Endothelial cell of umbilical vein (primary cell): Measurements from ENCODE around the gene GSTP1. TPM values are rescaled to one million over a fixed set of nuclear protein-coding genes. Genes with fewer than 3 reads are reported as not detected.

Experiments
- BruUV-seq: library from RNA; stranded (reverse); fragments of 400-500 nt; replicated peaks from 2 replicates; lab custom pipeline; 2021; lab: Mats Ljungman, UMichigan
- CTCF ChIA-PET: fragments of 300-600, 350-600 bp; sonication (Branson Sonifier 250); formaldehyde crosslinking; loops from one replicate; lab custom pipeline; 2021; ENCODE audit warnings: antibody characterized with exemption, inconsistent platforms; lab: Charles Lee
- POLR2A ChIA-PET: fragments of 300-600, 350-600 bp; sonication (Branson Sonifier 250); formaldehyde crosslinking; loops from one replicate; lab custom pipeline; 2021; ENCODE audit warnings: antibody characterized with exemption, inconsistent platforms; lab: Charles Lee
- DNase-seq: peaks from one replicate; pipeline ENCODE4 v3.0.0-alpha.2; 2011; ENCODE audit warnings: low read depth, low spot score
- FAIRE-seq: peaks from 2 replicates; lab custom pipeline; 2011; peaks lifted over from hg19 to GRCh38; lab: Jason Lieb, UNC
- H2AFZ ChIP-seq: 2 replicates; pipeline ENCODE4 v1.6.0; 2012; ENCODE audit warnings: low read depth, low read length, control low read depth, inconsistent platforms
- H3K27ac ChIP-seq: 2 replicates; pipeline ENCODE4 v1.5.1; 2011; ENCODE audit warnings: low read depth, mild to moderate bottlenecking, control low read depth, low read length, moderate library complexity; ENCODE audit not compliant: insufficient read depth
- H3K27me3 ChIP-seq, 2 experiments: 2 replicates each; pipeline versions ENCODE4 v1.6.0 to v1.6.1; 2011; ENCODE audit warnings: low read length in 2 of 2, mixed read lengths in 1 of 2; ENCODE audit not compliant: control insufficient read depth in 2 of 2, insufficient read depth in 2 of 2
- H3K36me3 ChIP-seq, 2 experiments: 2 replicates in 1 of 2; 3 replicates in 1 of 2; pipeline ENCODE4 v1.5.1; 2011; ENCODE audit warnings: low read length in 2 of 2, mild to moderate bottlenecking in 1 of 2, moderate library complexity in 1 of 2; ENCODE audit not compliant: control insufficient read depth in 2 of 2, insufficient read depth in 2 of 2; ENCODE audit errors: extremely low read depth in 1 of 2
- H3K4me1 ChIP-seq: 3 replicates; pipeline ENCODE4 v1.5.1; 2011; ENCODE audit warnings: mild to moderate bottlenecking, low read length; ENCODE audit not compliant: control insufficient read depth, insufficient read depth; ENCODE audit errors: extremely low read depth
- H3K4me2 ChIP-seq: 2 replicates; pipeline ENCODE4 v1.6.1; 2011; ENCODE audit warnings: low read length, control low read depth, mixed read lengths; ENCODE audit not compliant: insufficient read depth
- H3K4me3 ChIP-seq, 3 experiments: fragments of 200-600 bp in 1 of 3; sonication (generic), shearing (Covaris generic) in 1 of 3; replicated peaks in 1 of 3; 2 replicates each; pipeline ENCODE4 v1.5.1; 2011 to 2016; ENCODE audit warnings: control low read depth in 3 of 3, low read length in 3 of 3, mild to moderate bottlenecking in 2 of 3, inconsistent platforms in 1 of 3, low read depth in 1 of 3, moderate library complexity in 1 of 3; ENCODE audit not compliant: insufficient read depth in 1 of 3
- H3K79me2 ChIP-seq: 2 replicates; pipeline ENCODE4 v1.6.0; 2012; ENCODE audit warnings: low read length, inconsistent platforms; ENCODE audit not compliant: control insufficient read depth, insufficient read depth
- H3K9ac ChIP-seq: replicated peaks from 2 replicates; pipeline ENCODE3; 2011; ENCODE audit warnings: low read length, control low read depth; ENCODE audit not compliant: insufficient read depth; ENCODE audit errors: extremely low read depth
- H3K9me1 ChIP-seq: replicated peaks from 3 replicates; pipeline ENCODE4 v1.6.0; 2011; ENCODE audit warnings: mild to moderate bottlenecking, low read length; ENCODE audit not compliant: control insufficient read depth, insufficient read depth; ENCODE audit errors: extremely low read depth
- H3K9me3 ChIP-seq: replicated peaks from 2 replicates; pipeline ENCODE4 v1.5.1; 2012; ENCODE audit warnings: low read length, inconsistent platforms; ENCODE audit not compliant: control insufficient read depth, insufficient read depth
- H4K20me1 ChIP-seq: replicated peaks from 2 replicates; pipeline ENCODE3; 2011; ENCODE audit warnings: mild to moderate bottlenecking, low read length; ENCODE audit not compliant: control insufficient read depth, insufficient read depth; ENCODE audit errors: extremely low read depth
- CTCF ChIP-seq, 2 donors: IDR thresholded peaks; 1 replicate in 1 of 2; 2 replicates in 1 of 2; pipeline ENCODE4 v1.5.1; 2011; ENCODE audit warnings: low read length in 2 of 2, mild to moderate bottlenecking in 2 of 2, moderate library complexity in 2 of 2, control low read depth in 1 of 2, inconsistent platforms in 1 of 2, low read depth in 1 of 2; ENCODE audit not compliant: insufficient read depth in 1 of 2; ENCODE audit errors: extremely low read depth in 1 of 2
- FOS ChIP-seq: IDR thresholded peaks from 2 replicates; pipeline ENCODE4 v1.6.1; 2011; ENCODE audit warnings: mild to moderate bottlenecking, low read length, moderate library complexity, borderline replicate concordance; ENCODE audit not compliant: insufficient read depth
- GATA2 ChIP-seq: IDR thresholded peaks from 2 replicates; pipeline ENCODE4 v1.7.0; 2011; ENCODE audit warnings: low read depth, mild to moderate bottlenecking, moderate library complexity, mixed read lengths, low read length; ENCODE audit not compliant: insufficient read length, insufficient read depth
- JUN ChIP-seq: IDR thresholded peaks from 2 replicates; pipeline ENCODE4 v1.6.1; 2011; ENCODE audit warnings: borderline replicate concordance, low read depth; ENCODE audit not compliant: insufficient read length, insufficient read depth
- MAX ChIP-seq: IDR thresholded peaks from 2 replicates; pipeline ENCODE4 v1.6.1; 2011; ENCODE audit not compliant: insufficient read depth, insufficient read length
- MYC ChIP-seq: IDR thresholded peaks from one replicate; pipeline ENCODE4 v1.6.1; 2011; ENCODE audit warnings: mild to moderate bottlenecking, low read depth, low read length
- POLR2A ChIP-seq: IDR thresholded peaks from 2 replicates; pipeline ENCODE4 v1.6.1; 2012; ENCODE audit warnings: low read depth, mild to moderate bottlenecking, control low read depth, low read length
- dilution Hi-C: fragments of 300-500 bp; cut with MboI; formaldehyde crosslinking; loops from one replicate; pipeline ENCODE4 v1.15.0; 2019; ENCODE audit warnings: low sequenced_read_pairs; ENCODE audit not compliant: extremely low pct_ligation_motif_present
- intact Hi-C: fragments of 100-400 bp; cut with micrococcal nuclease; formaldehyde crosslinking; loops from one replicate; pipeline ENCODE4 v1.10.0; 2022
- polyA plus RNA-seq, 4 experiments: library from polyadenylated mRNA; depleted of rRNA in 3 of 4; stranded (reverse) in 3 of 4; unstranded in 1 of 4; fragments of >200 nt; gene quantifications; 2 replicates each; pipeline versions ENCODE4 v1.2.1 to v1.2.3, GENCODE V29; 2011 to 2012; ENCODE audit warnings: missing spikeins in 1 of 4
- total RNA-seq: library from RNA; stranded (reverse); gene quantifications from 2 replicates; pipeline ENCODE4 v1.2.3, GENCODE V29; 2021

The GSTP1 gene
- total and polyA plus RNA-seq, 2 donors (not counting 3 experiments of a cell fraction or from before 2014, with no cell fraction given) = 962 to 2,277 TPM

GRCh38 chr11:67544616-67545242, 38.9 kb upstream of the GSTP1 start:
- Histone ChIP-seq H3K4me1 (no peaks in the 10 kb centered on the region), H4K20me1 (no peaks in the 10 kb centered on the region), H3K27ac (no peak overlapping the region), H3K36me3 (no peaks in the 10 kb centered on the region), H3K4me2 (no peak overlapping the region), H2AFZ (no peak overlapping the region), H3K9me3 (no peaks in the 10 kb centered on the region), H3K9me1 (no peaks in the 10 kb centered on the region), H3K79me2 (no peaks in the 10 kb centered on the region), H3K4me3 (no peak overlapping the region), H3K9ac (no peak overlapping the region), H3K27me3 (peaks cover 6% of the 10 kb centered on the region in 2 experiments)
- intact Hi-C loops (no loop called here), dilution Hi-C loops (no loop called here)
- ChIA-PET POLR2A (no interaction called here), CTCF (interaction anchor here (1.3 kb wide), 1 partner anchor 26 kb away, joined by 3 read pairs; no protein-coding TSS in a partner anchor)
- TF ChIP-seq FOS = no peak
- TF ChIP-seq CTCF (IDR thresholded peaks at IDR 0.05; ENCODE audit: extremely low read depth in 1 of 2, insufficient read depth in 1 of 2, low read depth in 1 of 2, low read length in 2 of 2) = no peak
- no peak for TF ChIP-seq POLR2A
- TF ChIP-seq GATA2 = no peak
- no peak for TF ChIP-seq MAX
- TF ChIP-seq JUN = no peak
- TF ChIP-seq MYC = no peak
- DNase-seq (no peak), FAIRE-seq (no peak)
- BruUV-seq = no TSS peak
